Natural killer cell (primary cell): Measurements from ENCODE around the gene GPC5. TPM values are rescaled to one million over a fixed set of nuclear protein-coding genes. Genes with fewer than 3 reads are reported as not detected.

Experiments used
- ATAC-seq, 3 donors: fragments of 150-1000 bp in 2 of 3; fragments of 200-7000 bp in 1 of 3; cut with Tn5 transposase; 1 replicate in 1 of 3; 2 replicates in 2 of 3; pipeline ENCODE4 v1.10.0; 2021; ENCODE audit warnings: mild to moderate bottlenecking in 2 of 3, moderate library complexity in 2 of 3
- DNase-seq, 2 donors: peaks; one replicate each; pipeline versions ENCODE4 v3.0.0 to v3.0.0-alpha.2; 2013 to 2021; ENCODE audit warnings: mixed read lengths in 1 of 2
- H3K27ac ChIP-seq: one replicate; pipeline ENCODE4 v1.5.1; 2013; ENCODE audit warnings: mild to moderate bottlenecking, low read length
- H3K27me3 ChIP-seq: one replicate; pipeline ENCODE4 v1.6.1; 2013; ENCODE audit warnings: low read length; ENCODE audit not compliant: control insufficient read depth, insufficient read depth
- H3K36me3 ChIP-seq: one replicate; pipeline ENCODE4 v1.6.1; 2013; ENCODE audit warnings: low read length; ENCODE audit not compliant: control insufficient read depth, insufficient read depth
- H3K4me1 ChIP-seq: one replicate; pipeline ENCODE4 v1.6.1; 2013; ENCODE audit warnings: low read length; ENCODE audit not compliant: control insufficient read depth, insufficient read depth
- H3K4me3 ChIP-seq: one replicate; pipeline ENCODE4 v1.5.1; 2013; ENCODE audit warnings: low read length
- H3K9me3 ChIP-seq: one replicate; pipeline ENCODE4 v1.6.1; 2013; ENCODE audit warnings: low read length; ENCODE audit not compliant: control insufficient read depth, insufficient read depth
- H3K27ac Mint-ChIP-seq, 2 donors: one replicate each; pipeline ENCODE4 v1.8.0; 2022; ENCODE audit warnings: mild to moderate bottlenecking in 2 of 2, mixed read lengths in 2 of 2, moderate library complexity in 1 of 2
- H3K27me3 Mint-ChIP-seq, 2 donors: one replicate each; pipeline ENCODE4 v1.8.0; 2022; ENCODE audit warnings: low read depth in 2 of 2, mixed read lengths in 2 of 2
- H3K36me3 Mint-ChIP-seq: one replicate; pipeline ENCODE4 v1.8.0; 2022; ENCODE audit warnings: mixed read lengths
- H3K4me1 Mint-ChIP-seq, 2 donors: one replicate each; pipeline ENCODE4 v1.8.0; 2022; ENCODE audit warnings: mixed read lengths in 2 of 2
- H3K4me3 Mint-ChIP-seq: one replicate; pipeline ENCODE4 v1.8.0; 2022; ENCODE audit warnings: mild to moderate bottlenecking, moderate library complexity, mixed read lengths
- H3K9me3 Mint-ChIP-seq, 2 donors: one replicate each; pipeline ENCODE4 v1.8.0; 2022; ENCODE audit warnings: mixed read lengths in 2 of 2
- CTCF ChIP-seq: fragments of 200-600 bp; IDR thresholded peaks from one replicate; pipeline ENCODE4 v1.8.0; 2022; ENCODE audit warnings: antibody characterized with exemption
- WGBS: methylation state at CpG from one replicate; pipeline ENCODE4 v1.1.7; 2013; ENCODE audit warnings: missing lambda C conversion rate; ENCODE audit not compliant: insufficient coverage; 5-methylcytosine and 5-hydroxymethylcytosine counted together
- intact Hi-C: fragments of 100-400 bp; cut with micrococcal nuclease; formaldehyde crosslinking; loops from one replicate; pipeline ENCODE4 v1.14.2; 2022
- total RNA-seq, 4 donors: library from RNA; stranded (reverse); fragments of 120-200 nt in 1 of 4; gene quantifications; one replicate each; pipeline versions ENCODE4 v1.2.3 to v1.2.4, GENCODE V29; 2013 to 2022

GPC5 gene
- total RNA-seq, 3 donors from 2014 or later (not counting 1 experiment from before 2014, with no cell fraction given), result not detected

DNA sequence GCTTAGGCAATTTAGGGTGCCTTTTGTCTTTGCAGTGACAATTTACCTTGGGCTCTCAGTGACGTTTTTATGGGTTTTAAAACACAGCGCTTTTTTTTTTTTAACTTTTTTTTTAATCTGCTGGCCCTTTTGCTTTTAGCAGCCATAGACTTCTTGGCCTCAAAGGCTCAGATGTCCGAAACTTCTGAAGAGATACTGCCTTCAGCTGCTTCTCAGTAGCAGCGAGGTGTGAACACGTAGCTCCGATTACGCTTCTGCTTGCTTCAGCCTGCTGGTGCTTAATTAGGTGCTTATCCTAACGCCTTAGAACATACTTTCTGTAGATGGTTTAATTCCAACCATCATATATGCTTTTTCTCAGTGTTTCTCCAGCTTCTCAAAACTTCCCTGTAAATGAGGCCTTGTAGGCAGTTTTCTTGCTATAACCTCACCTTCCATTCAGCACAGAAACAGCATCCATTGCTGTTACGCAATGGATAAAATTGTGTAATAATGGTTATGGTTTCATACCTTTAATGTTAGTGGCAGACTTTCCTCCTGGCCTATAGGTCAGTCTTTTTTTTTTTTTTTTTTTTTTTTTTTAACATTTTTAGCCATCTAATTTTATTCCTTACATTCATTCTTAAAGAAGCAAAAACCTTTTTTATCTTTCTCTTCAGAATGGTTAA, 723.9 kb downstream of the GPC5 start:
- ATAC-seq (no peak), DNase-seq (no peak)
- Mint-ChIP-seq H3K36me3 (no peaks in the 10 kb centered on the region), H3K4me1 (no peaks in the 10 kb centered on the region), H3K9me3 (peaks cover 12 to 17% of the 10 kb centered on the region in 2 donors), H3K27me3 (no peaks in the 10 kb centered on the region), H3K4me3 (no peak overlapping the region), H3K27ac (no peak overlapping the region)
- no peaks in the 10 kb centered on the region for H3K4me1 ChIP-seq
- H3K36me3 ChIP-seq, result no peaks in the 10 kb centered on the region
- no peak overlapping the region for H3K27ac ChIP-seq
- intact Hi-C loops, result no loop called here
- H3K9me3 ChIP-seq, result no peaks in the 10 kb centered on the region
- no peaks in the 10 kb centered on the region for H3K27me3 ChIP-seq
- H3K4me3 ChIP-seq, result no peak overlapping the region
- WGBS, result 78% methylated on average over 8 of the region's 9 CpGs
- TF ChIP-seq CTCF, result no peak

DNA sequence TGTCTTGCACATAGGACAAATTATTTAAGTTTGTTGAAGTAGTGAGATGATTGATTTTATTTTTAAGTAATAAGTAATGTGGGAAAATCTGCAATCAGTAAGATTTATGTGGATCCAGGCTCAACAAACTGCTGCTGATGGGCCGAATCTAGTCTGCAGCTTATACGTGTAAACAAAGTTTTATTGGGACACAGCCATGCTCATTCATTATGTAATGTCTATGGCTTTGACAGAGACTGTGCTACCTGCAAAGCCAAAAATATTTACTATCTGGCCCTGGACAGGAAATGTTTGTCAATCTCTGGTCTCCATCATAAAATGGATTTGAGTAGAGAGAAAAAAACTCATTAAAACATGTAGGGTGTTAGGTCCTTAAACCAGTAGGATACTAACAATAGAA, 728.0 kb downstream of the GPC5 start:
- intact Hi-C loops, result no loop called here
- no peaks in the 10 kb centered on the region for H3K4me1 Mint-ChIP-seq
- WGBS, result 93% methylated on average over 2 of the region's 2 CpGs
- H3K36me3 ChIP-seq, result no peaks in the 10 kb centered on the region
- H3K4me3 Mint-ChIP-seq, result no peak overlapping the region
- ATAC-seq, result no peak
- H3K9me3 Mint-ChIP-seq, result peaks cover 11 to 14% of the 10 kb centered on the region in 2 donors
- no peaks in the 10 kb centered on the region for H3K4me1 ChIP-seq
- no peaks in the 10 kb centered on the region for H3K27me3 ChIP-seq
- H3K27me3 Mint-ChIP-seq, result no peaks in the 10 kb centered on the region
- H3K27ac Mint-ChIP-seq, result no peak overlapping the region
- TF ChIP-seq CTCF, result no peak
- DNase-seq, result no peak
- H3K4me3 ChIP-seq, result no peak overlapping the region
- H3K9me3 ChIP-seq, result no peaks in the 10 kb centered on the region
- no peak overlapping the region for H3K27ac ChIP-seq
- no peaks in the 10 kb centered on the region for H3K36me3 Mint-ChIP-seq

- intact Hi-C loops, result no loop called here
- Histone ChIP-seq H3K4me1 (no peaks in the 10 kb centered on the region), H3K27me3 (no peaks in the 10 kb centered on the region), H3K27ac (no peak overlapping the region), H3K9me3 (no peaks in the 10 kb centered on the region), H3K4me3 (no peak overlapping the region), H3K36me3 (no peaks in the 10 kb centered on the region)
- no peak for ATAC-seq
- WGBS, result 99% methylated on average over 6 of the region's 7 CpGs
- H3K27ac Mint-ChIP-seq, result no peak overlapping the region
- H3K9me3 Mint-ChIP-seq, result peaks cover 7 to 8% of the 10 kb centered on the region in 2 donors
- peaks cover 5% of the 10 kb centered on the region for H3K36me3 Mint-ChIP-seq
- no peaks in the 10 kb centered on the region for H3K4me1 Mint-ChIP-seq
- no peak overlapping the region for H3K4me3 Mint-ChIP-seq
- no peaks in the 10 kb centered on the region for H3K27me3 Mint-ChIP-seq
- no peak for DNase-seq
- TF ChIP-seq CTCF, result no peak
Observed at GRCh38 chr13:92135509-92135908, 737.1 kb downstream of the GPC5 start.
